Right renal cortex interstitium (tissue), 3 donors: ENCODE measurements around the gene PRAMEF27. TPM values are rescaled to one million over a fixed set of nuclear protein-coding genes. Genes with fewer than 3 reads are reported as not detected.
"Not testable (repeated sequence)": the region's sequence is repeated elsewhere in the genome, so short reads cannot be mapped to it uniquely, and the experiment has no call there.

Source experiments
- DNase-seq, 3 donors: peaks; one replicate each; pipeline ENCODE4 v3.0.0-alpha.2; 2013; ENCODE audit warnings: low read depth in 3 of 3, low spot score in 2 of 3
- polyA plus RNA-seq, 3 donors: library from polyadenylated mRNA; unstranded; fragments of 120-200 nt; gene quantifications; one replicate each; pipeline ENCODE4 v1.2.1, GENCODE V29; 2013; ENCODE audit not compliant: insufficient read length in 3 of 3

Gene PRAMEF27
- not detected for polyA plus RNA-seq

GRCh38 chr1:13056475-13056874 is at the start of gene PRAMEF27:
TSS of gene PRAMEF27 (minus strand) at chr1:13056575. CDS start at chr1:13053659, 2,916 bp downstream.
- not testable (repeated sequence) for DNase-seq

GRCh38 chr1:13070474-13070873 is 14.1 kb upstream of the PRAMEF27 start, which contains the start of gene PRAMEF25:
TSS of gene PRAMEF25 (plus strand) at chr1:13070774. CDS start at chr1:13073694, 2,920 bp downstream.
- not testable (repeated sequence) for DNase-seq

GRCh38 chr1:13019846-13020245 is 36.5 kb downstream of the PRAMEF27 start:
- not testable (repeated sequence) for DNase-seq

- DNase-seq = not testable (repeated sequence)
These were observed 44.4 kb downstream of the PRAMEF27 start for GRCh38 chr1:13011932-13012331.

GRCh38 chr1:13009348-13009747 is 47.0 kb downstream of the PRAMEF27 start:
- DNase-seq = not testable (repeated sequence)

GRCh38 chr1:13005732-13006131 is 50.6 kb downstream of the PRAMEF27 start:
- DNase-seq = not testable (repeated sequence)

Other genes starting within 250 kb of the PRAMEF27 start
- not detected for gene PRAMEF11, start 225.2 kb downstream of the PRAMEF27 start, polyA plus RNA-seq
- gene HNRNPCL1, start 207.9 kb downstream of the PRAMEF27 start, polyA plus RNA-seq = under 1 TPM in 2 of 3 donors, not detected in 1; 0.17 to 0.23 TPM
- gene PRAMEF2, start 199.5 kb downstream of the PRAMEF27 start, polyA plus RNA-seq = not detected
- gene PRAMEF4, start 170.4 kb downstream of the PRAMEF27 start, polyA plus RNA-seq = not detected
- gene PRAMEF10, start 158.3 kb downstream of the PRAMEF27 start, polyA plus RNA-seq = not detected
- not detected for gene PRAMEF7, start 140.0 kb downstream of the PRAMEF27 start, polyA plus RNA-seq
- gene PRAMEF6, start 109.0 kb downstream of the PRAMEF27 start, polyA plus RNA-seq = not detected
- not detected for gene HNRNPCL3, start 4.2 kb upstream of the PRAMEF27 start, polyA plus RNA-seq
- gene PRAMEF25, start 14.2 kb upstream of the PRAMEF27 start, polyA plus RNA-seq = not detected
- gene HNRNPCL2, start 60.3 kb upstream of the PRAMEF27 start, polyA plus RNA-seq = under 1 TPM; 0.31 to 0.46 (median 0.39) TPM
- not detected for gene PRAMEF26, start 99.4 kb upstream of the PRAMEF27 start, polyA plus RNA-seq
- gene HNRNPCL4, start 109.1 kb upstream of the PRAMEF27 start, polyA plus RNA-seq = under 1 TPM in 1 of 3 donors, not detected in 2; 0.21 TPM
- gene PRAMEF9, start 115.3 kb upstream of the PRAMEF27 start, polyA plus RNA-seq = not detected
- not detected for gene PRAMEF13, start 144.8 kb upstream of the PRAMEF27 start, polyA plus RNA-seq
- gene PRAMEF18, start 169.6 kb upstream of the PRAMEF27 start, polyA plus RNA-seq = not detected
- gene PRAMEF5, start 197.6 kb upstream of the PRAMEF27 start, polyA plus RNA-seq = not detected
- gene PRAMEF8, start 228.6 kb upstream of the PRAMEF27 start, polyA plus RNA-seq = not detected
- not detected for gene PRAMEF33, start 247.0 kb upstream of the PRAMEF27 start, polyA plus RNA-seq